ENCODE measurements around the gene MRPL45. TPM values are rescaled to one million over a fixed set of nuclear protein-coding genes. Genes with fewer than 3 reads are reported as not detected.
A peak's percentile ranks its signal among the peaks of the same experiment; 100 is the strongest.

Gene MRPL45
- polyA plus RNA-seq, 6 donors from 2014 or later = 19.8 to 26.8 (median 24.4) TPM

GRCh38 chr17:38358586-38359513 is 61.9 kb downstream of the MRPL45 start:
- no peak overlapping the region for H3K4me3 Mint-ChIP-seq
- DNase-seq (no peak), ATAC-seq (ENCODE audit: low read depth in 2 of 2) (no peak)
- H3K27me3 Mint-ChIP-seq = no peaks in the 10 kb centered on the region
- H3K4me1 Mint-ChIP-seq = peaks cover 17 to 43% (median 25%) of the 10 kb centered on the region in 3 donors
- H3K27ac Mint-ChIP-seq = no peak overlapping the region
- H3K9me3 Mint-ChIP-seq = no peaks in the 10 kb centered on the region
- H3K36me3 Mint-ChIP-seq = no peaks in the 10 kb centered on the region

- peaks cover 1 to 17% (median 8%) of the 10 kb centered on the region in 3 donors for H3K4me1 Mint-ChIP-seq
- no peak overlapping the region for H3K27ac Mint-ChIP-seq
- H3K4me3 Mint-ChIP-seq = no peak overlapping the region
- no peaks in the 10 kb centered on the region for H3K36me3 Mint-ChIP-seq
- H3K9me3 Mint-ChIP-seq = no peaks in the 10 kb centered on the region
- no peaks in the 10 kb centered on the region for H3K27me3 Mint-ChIP-seq
- ATAC-seq (ENCODE audit: low read depth in 2 of 2) (no peak), DNase-seq (no peak)
These were observed 64.9 kb downstream of the MRPL45 start for GRCh38 chr17:38361694-38362465.

GRCh38 chr17:38363016-38363415 is 66.0 kb downstream of the MRPL45 start:
- ATAC-seq (ENCODE audit: low read depth in 2 of 2) (no peak), DNase-seq (no peak)
- Mint-ChIP-seq H3K4me3 (no peak overlapping the region), H3K4me1 (peaks cover 0 to 7% (median 0%) of the 10 kb centered on the region in 3 donors), H3K9me3 (no peaks in the 10 kb centered on the region), H3K27ac (no peak overlapping the region), H3K27me3 (no peaks in the 10 kb centered on the region), H3K36me3 (peaks cover 4 to 5% of the 10 kb centered on the region in 2 donors)

GRCh38 chr17:38364741-38365140 is 67.8 kb downstream of the MRPL45 start:
- ATAC-seq (ENCODE audit: low read depth in 2 of 2) (no peak), DNase-seq (no peak)
- Mint-ChIP-seq H3K4me3 (no peak overlapping the region), H3K36me3 (peaks cover 14% of the 10 kb centered on the region in 2 donors), H3K27me3 (no peaks in the 10 kb centered on the region), H3K9me3 (no peaks in the 10 kb centered on the region), H3K4me1 (peaks cover 0 to 4% (median 0%) of the 10 kb centered on the region in 3 donors), H3K27ac (no peak overlapping the region)

GRCh38 chr17:38369124-38369886 is 72.3 kb downstream of the MRPL45 start:
- ATAC-seq (ENCODE audit: low read depth in 2 of 2) = no peak

More at GRCh38 chr17:38369124-38369886, 72.3 kb downstream of the MRPL45 start:
- Mint-ChIP-seq H3K27ac (peak overlapping the region in 1 of 6 donors; percentile 26), H3K36me3 (peaks cover 14 to 23% of the 10 kb centered on the region in 2 donors), H3K4me1 (peaks cover 3 to 4% (median 3%) of the 10 kb centered on the region in 3 donors), H3K4me3 (no peak overlapping the region), H3K9me3 (no peaks in the 10 kb centered on the region), H3K27me3 (no peaks in the 10 kb centered on the region)
- no peak for DNase-seq

Other genes starting within 250 kb of the MRPL45 start
- gene TBC1D3C, start 228.5 kb upstream of the MRPL45 start, polyA plus RNA-seq (ENCODE audit: low read depth in 6 of 6) = not detected
- not detected for gene TBC1D3E, start 169.2 kb upstream of the MRPL45 start, polyA plus RNA-seq (ENCODE audit: low read depth in 6 of 6)
- gene TBC1D3, start 104.6 kb upstream of the MRPL45 start, polyA plus RNA-seq (ENCODE audit: low read depth in 6 of 6) = not detected
- gene GPR179, start 46.8 kb downstream of the MRPL45 start, polyA plus RNA-seq (ENCODE audit: low read depth in 6 of 6) = not detected
- gene SOCS7, start 54.7 kb downstream of the MRPL45 start, polyA plus RNA-seq (ENCODE audit: low read depth in 6 of 6) = 1 to 10 TPM in 1 of 6 donors, under 1 TPM in 5; 0.10 to 1.1 (median 0.47) TPM
- not detected for gene ARHGAP23, start 131.3 kb downstream of the MRPL45 start, polyA plus RNA-seq (ENCODE audit: low read depth in 6 of 6)

Measured in naive B cell (primary cell).